Panc1 (cell line): ENCODE results near the gene GLE1. TPM values are rescaled to one million over a fixed set of nuclear protein-coding genes. Genes with fewer than 3 reads are reported as not detected.

Source experiments
- ATAC-seq: fragments of 200-7000 bp; cut with Tn5 transposase; 2 replicates; pipeline ENCODE4 v1.9.1; 2020; ENCODE audit warnings: mild to moderate bottlenecking, moderate library complexity
- BruUV-seq: library from RNA; stranded (reverse); fragments of 400-500 nt; replicated peaks from 2 replicates; lab custom pipeline; 2021; lab: Mats Ljungman, UMichigan
- CTCF ChIA-PET: fragments of 300-600 bp; sonication (Branson Sonifier 250); formaldehyde crosslinking; loops from one replicate; lab custom pipeline; 2022; ENCODE audit warnings: antibody characterized with exemption; lab: Charles Lee
- POLR2A ChIA-PET: fragments of 300-600 bp; sonication (Branson Sonifier 250); formaldehyde crosslinking; loops from one replicate; lab custom pipeline; 2022; ENCODE audit warnings: antibody characterized with exemption; lab: Charles Lee
- DNase-seq: peaks from one replicate; pipeline ENCODE4 v3.0.0-alpha.2; 2010; ENCODE audit warnings: low read depth, low spot score
- H3K27ac ChIP-seq: 2 replicates; pipeline ENCODE4 v1.5.1; 2011; ENCODE audit warnings: mild to moderate bottlenecking, low read length, inconsistent platforms
- H3K27me3 ChIP-seq: fragments of 200-500 bp; sonication (Bioruptor generic); 2 replicates; pipeline ENCODE4 v1.6.0; 2014; ENCODE audit warnings: low read length, inconsistent platforms; ENCODE audit not compliant: control insufficient read depth, insufficient read depth
- H3K36me3 ChIP-seq: fragments of 200-500 bp; sonication (Bioruptor generic); 2 replicates; pipeline ENCODE4 v1.5.1; 2014; ENCODE audit warnings: inconsistent platforms, mild to moderate bottlenecking, low read length, moderate library complexity; ENCODE audit not compliant: control insufficient read depth, insufficient read depth
- H3K4me1 ChIP-seq: 2 replicates; pipeline ENCODE4 v1.5.1; 2011; ENCODE audit warnings: inconsistent platforms, mild to moderate bottlenecking, low read length, moderate library complexity; ENCODE audit not compliant: control insufficient read depth, insufficient read depth
- H3K4me3 ChIP-seq, 2 experiments: 2 replicates each; pipeline ENCODE4 v1.5.1; 2011 to 2012; ENCODE audit warnings: low read depth in 2 of 2, low read length in 2 of 2, mild to moderate bottlenecking in 2 of 2, inconsistent platforms in 1 of 2, moderate library complexity in 1 of 2
- H3K9me3 ChIP-seq: fragments of 200-500 bp; sonication (Bioruptor generic); 2 replicates; pipeline ENCODE4 v1.5.1; 2014; ENCODE audit warnings: low read depth, mild to moderate bottlenecking, inconsistent platforms, low read length, moderate library complexity; ENCODE audit not compliant: control insufficient read depth, insufficient read depth
- POLR2AphosphoS5 ChIP-seq: IDR thresholded peaks from 2 replicates; pipeline ENCODE4 v1.6.1; 2012; ENCODE audit warnings: mild to moderate bottlenecking, low read depth, low read length, moderate library complexity
- SIN3A ChIP-seq: IDR thresholded peaks from 2 replicates; pipeline ENCODE4 v1.6.1; 2012; ENCODE audit warnings: low read depth, mild to moderate bottlenecking, low read length, moderate library complexity, borderline replicate concordance; ENCODE audit not compliant: insufficient read depth
- TCF7L2 ChIP-seq: IDR thresholded peaks from 2 replicates; pipeline ENCODE4 v1.6.1; 2011; ENCODE audit warnings: mild to moderate bottlenecking, low read depth, low read length, inconsistent platforms
- in situ Hi-C: cut with HindIII; loops from 2 replicates; pipeline ENCODE4 v1.10.0; 2016; ENCODE audit warnings: low sequenced_read_pairs, low pct_unique_long_range_greater_than_20kb
- intact Hi-C: fragments of 100-400 bp; cut with micrococcal nuclease; formaldehyde crosslinking; loops from one replicate; pipeline ENCODE4 v1.10.0; 2022; ENCODE audit not compliant: unreplicated experiment
- total RNA-seq: library from RNA; stranded (reverse); gene quantifications from one replicate; pipeline ENCODE4 v1.2.1, GENCODE V29; 2021; ENCODE audit not compliant: unreplicated experiment
- TF ChIP-seq, protein P1 (sequence below): fragments of 450-650 bp; IDR thresholded peaks from 2 replicates; pipeline ENCODE4 v1.5.1; 2017; ENCODE audit warnings: mild to moderate bottlenecking
- TF ChIP-seq, protein P2 (sequence below), 2 experiments: IDR thresholded peaks; 2 replicates each; pipeline ENCODE4 v1.6.1; 2011 to 2012; ENCODE audit warnings: low read depth in 2 of 2, control low read depth in 1 of 2, low read length in 1 of 2, mild to moderate bottlenecking in 1 of 2, moderate library complexity in 1 of 2; ENCODE audit not compliant: insufficient read depth in 1 of 2

GLE1 gene
- total RNA-seq, 1 experiment from 2014 or later = 25.9 TPM

DNA sequence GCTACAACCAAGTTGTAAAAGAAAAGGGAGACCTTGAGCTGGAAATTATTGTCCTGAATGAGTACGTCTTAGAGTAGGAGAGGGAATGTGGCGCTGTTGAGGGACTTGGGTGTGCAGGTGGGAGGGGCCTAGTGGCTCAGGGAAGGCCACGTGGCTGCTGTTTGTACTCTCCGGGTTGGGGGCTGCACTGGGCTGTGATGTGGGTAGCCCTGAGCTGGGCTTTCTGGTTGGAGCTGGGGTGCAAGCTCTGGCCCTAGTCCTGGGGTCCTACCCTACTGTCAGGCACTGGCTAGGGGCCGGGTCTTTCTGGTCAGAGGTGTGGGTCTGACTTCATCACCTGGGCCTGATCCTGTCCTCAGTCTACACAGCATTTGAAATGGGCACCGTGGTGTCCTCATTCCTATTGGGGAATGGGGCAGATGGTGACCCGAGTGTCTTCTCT is 19.1 kb upstream of the GLE1 start:
- in situ Hi-C loops (no loop called here), intact Hi-C loops (no loop called here)
- no peaks in the 10 kb centered on the region for H3K27me3 ChIP-seq
- H3K27ac ChIP-seq = no peak overlapping the region
- H3K9me3 ChIP-seq = no peaks in the 10 kb centered on the region
- H3K4me1 ChIP-seq = no peaks in the 10 kb centered on the region
- TF ChIP-seq TCF7L2 (no peak), POLR2AphosphoS5 (no peak), SIN3A (no peak)
- TF ChIP-seq, protein P1, sequence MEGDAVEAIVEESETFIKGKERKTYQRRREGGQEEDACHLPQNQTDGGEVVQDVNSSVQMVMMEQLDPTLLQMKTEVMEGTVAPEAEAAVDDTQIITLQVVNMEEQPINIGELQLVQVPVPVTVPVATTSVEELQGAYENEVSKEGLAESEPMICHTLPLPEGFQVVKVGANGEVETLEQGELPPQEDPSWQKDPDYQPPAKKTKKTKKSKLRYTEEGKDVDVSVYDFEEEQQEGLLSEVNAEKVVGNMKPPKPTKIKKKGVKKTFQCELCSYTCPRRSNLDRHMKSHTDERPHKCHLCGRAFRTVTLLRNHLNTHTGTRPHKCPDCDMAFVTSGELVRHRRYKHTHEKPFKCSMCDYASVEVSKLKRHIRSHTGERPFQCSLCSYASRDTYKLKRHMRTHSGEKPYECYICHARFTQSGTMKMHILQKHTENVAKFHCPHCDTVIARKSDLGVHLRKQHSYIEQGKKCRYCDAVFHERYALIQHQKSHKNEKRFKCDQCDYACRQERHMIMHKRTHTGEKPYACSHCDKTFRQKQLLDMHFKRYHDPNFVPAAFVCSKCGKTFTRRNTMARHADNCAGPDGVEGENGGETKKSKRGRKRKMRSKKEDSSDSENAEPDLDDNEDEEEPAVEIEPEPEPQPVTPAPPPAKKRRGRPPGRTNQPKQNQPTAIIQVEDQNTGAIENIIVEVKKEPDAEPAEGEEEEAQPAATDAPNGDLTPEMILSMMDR = no peak
- TF ChIP-seq, protein P2, sequence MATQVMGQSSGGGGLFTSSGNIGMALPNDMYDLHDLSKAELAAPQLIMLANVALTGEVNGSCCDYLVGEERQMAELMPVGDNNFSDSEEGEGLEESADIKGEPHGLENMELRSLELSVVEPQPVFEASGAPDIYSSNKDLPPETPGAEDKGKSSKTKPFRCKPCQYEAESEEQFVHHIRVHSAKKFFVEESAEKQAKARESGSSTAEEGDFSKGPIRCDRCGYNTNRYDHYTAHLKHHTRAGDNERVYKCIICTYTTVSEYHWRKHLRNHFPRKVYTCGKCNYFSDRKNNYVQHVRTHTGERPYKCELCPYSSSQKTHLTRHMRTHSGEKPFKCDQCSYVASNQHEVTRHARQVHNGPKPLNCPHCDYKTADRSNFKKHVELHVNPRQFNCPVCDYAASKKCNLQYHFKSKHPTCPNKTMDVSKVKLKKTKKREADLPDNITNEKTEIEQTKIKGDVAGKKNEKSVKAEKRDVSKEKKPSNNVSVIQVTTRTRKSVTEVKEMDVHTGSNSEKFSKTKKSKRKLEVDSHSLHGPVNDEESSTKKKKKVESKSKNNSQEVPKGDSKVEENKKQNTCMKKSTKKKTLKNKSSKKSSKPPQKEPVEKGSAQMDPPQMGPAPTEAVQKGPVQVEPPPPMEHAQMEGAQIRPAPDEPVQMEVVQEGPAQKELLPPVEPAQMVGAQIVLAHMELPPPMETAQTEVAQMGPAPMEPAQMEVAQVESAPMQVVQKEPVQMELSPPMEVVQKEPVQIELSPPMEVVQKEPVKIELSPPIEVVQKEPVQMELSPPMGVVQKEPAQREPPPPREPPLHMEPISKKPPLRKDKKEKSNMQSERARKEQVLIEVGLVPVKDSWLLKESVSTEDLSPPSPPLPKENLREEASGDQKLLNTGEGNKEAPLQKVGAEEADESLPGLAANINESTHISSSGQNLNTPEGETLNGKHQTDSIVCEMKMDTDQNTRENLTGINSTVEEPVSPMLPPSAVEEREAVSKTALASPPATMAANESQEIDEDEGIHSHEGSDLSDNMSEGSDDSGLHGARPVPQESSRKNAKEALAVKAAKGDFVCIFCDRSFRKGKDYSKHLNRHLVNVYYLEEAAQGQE (IDR thresholded peaks at IDR 0.05; ENCODE audit: insufficient read depth in 1 of 2, low read depth in 2 of 2, low read length in 1 of 2) = no peak
- ChIA-PET CTCF (no interaction called here), POLR2A (no interaction called here)
- DNase-seq (no peak), ATAC-seq (no peak)
- no TSS peak for BruUV-seq
- no peak overlapping the region for H3K4me3 ChIP-seq
- H3K36me3 ChIP-seq = peaks cover 8% of the 10 kb centered on the region

DNA sequence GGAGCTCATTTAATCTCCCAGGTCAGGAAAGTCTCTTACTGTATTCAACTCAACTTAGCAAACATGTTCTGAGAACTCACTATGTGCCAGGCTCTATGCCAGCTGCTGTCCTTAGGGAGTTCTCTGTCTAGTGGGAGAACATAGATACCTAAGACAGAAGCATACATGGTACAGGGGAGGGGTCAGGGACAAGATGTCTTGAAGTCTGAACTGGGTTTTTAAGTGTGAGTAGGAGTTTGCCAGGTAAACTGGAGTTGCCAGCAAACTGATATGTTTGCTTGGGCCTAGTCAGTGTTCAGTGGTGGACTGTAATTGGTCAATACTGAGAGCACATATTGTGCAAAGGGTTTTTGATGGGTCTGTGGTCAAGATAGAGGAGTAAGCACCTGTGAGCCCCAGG is 18.3 kb upstream of the GLE1 start:
- Histone ChIP-seq H3K9me3 (no peaks in the 10 kb centered on the region), H3K27me3 (no peaks in the 10 kb centered on the region), H3K36me3 (peaks cover 8% of the 10 kb centered on the region), H3K4me1 (no peaks in the 10 kb centered on the region), H3K4me3 (no peak overlapping the region), H3K27ac (no peak overlapping the region)
- DNase-seq = no peak
- ChIA-PET CTCF (no interaction called here), POLR2A (no interaction called here)
- no peak for TF ChIP-seq SIN3A
- TF ChIP-seq, protein P2 (IDR thresholded peaks at IDR 0.05; ENCODE audit: insufficient read depth in 1 of 2, low read depth in 2 of 2, low read length in 1 of 2) = no peak
- in situ Hi-C loops (no loop called here), intact Hi-C loops (no loop called here)
- no TSS peak for BruUV-seq
- no peak for ATAC-seq
